HEK293T (cell line): Measurements from ENCODE around the gene HOXC9.

Source experiments
- ARNT ChIP-seq: fragments of 450-650 bp; IDR thresholded peaks from 2 replicates; pipeline ENCODE4 v1.6.1; 2017; ENCODE audit warnings: mild to moderate bottlenecking
- BHLHE40 ChIP-seq: fragments of 450-650 bp; IDR thresholded peaks from 2 replicates; pipeline ENCODE4 v1.6.1; 2016; ENCODE audit warnings: mild to moderate bottlenecking, moderate library complexity, borderline replicate concordance
- FOXA1 ChIP-seq: fragments of 450-650 bp; IDR thresholded peaks from 2 replicates; pipeline ENCODE4 v1.6.1; 2016; ENCODE audit warnings: mild to moderate bottlenecking
- FOXM1 ChIP-seq: fragments of 450-650 bp; IDR thresholded peaks from 2 replicates; pipeline ENCODE4 v1.6.1; 2017; ENCODE audit warnings: mild to moderate bottlenecking, borderline replicate concordance
- L3MBTL2 ChIP-seq: fragments of 450-650 bp; conservative IDR thresholded peaks from 2 replicates; pipeline ENCODE4 v1.6.1; 2016; ENCODE audit warnings: mild to moderate bottlenecking
- PKNOX1 ChIP-seq: fragments of 450-650 bp; IDR thresholded peaks from 2 replicates; pipeline ENCODE4 v1.6.1; 2016

- TF ChIP-seq L3MBTL2 (no peak), ARNT (no peak), BHLHE40 (no peak), FOXM1 (no peak), PKNOX1 (no peak), FOXA1 (no peak)
Observed at GRCh38 chr12:54011665-54012532, 11.9 kb downstream of the HOXC9 start.
